HFF-Myc (cell line): ENCODE measurements around the gene MRM2.

Experiments
- DNase-seq: peaks from one replicate; pipeline ENCODE4 v3.0.0-alpha.2; 2011; ENCODE audit warnings: low read depth; ENCODE audit errors: extremely low read depth
- H3K4me3 ChIP-seq: replicated peaks from 2 replicates; pipeline ENCODE4 v1.5.1; 2011; ENCODE audit warnings: low read depth, mild to moderate bottlenecking, control low read depth, low read length
- TF ChIP-seq, protein P1 (sequence below): IDR thresholded peaks from 2 replicates; pipeline ENCODE4 v1.5.1; 2012; ENCODE audit warnings: mild to moderate bottlenecking, low read depth, low read length, control low read depth; ENCODE audit errors: missing control alignments

The MRM2 gene

DNA sequence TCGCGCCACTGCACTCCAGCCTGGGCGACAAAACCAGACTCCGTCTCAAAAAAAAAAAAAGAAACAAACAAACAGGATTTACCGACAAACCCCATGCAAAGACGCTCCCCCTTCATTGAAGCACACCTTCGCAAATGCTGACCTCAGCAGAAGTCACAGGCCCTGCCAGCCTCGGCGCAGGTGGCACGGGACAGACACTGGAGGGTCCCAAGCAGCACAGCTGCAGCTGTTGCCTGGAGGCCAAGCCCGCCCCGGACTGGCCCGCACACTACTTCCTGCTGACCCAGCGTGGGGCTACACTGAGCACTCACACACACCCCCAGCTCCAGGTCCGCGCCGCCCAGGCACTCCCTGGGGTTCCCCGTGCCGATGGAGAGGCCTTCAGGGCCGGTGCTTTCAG lies 41.1 kb upstream of the MRM2 start:
- no peak for DNase-seq
- H3K4me3 ChIP-seq: no peak overlapping the region
- TF ChIP-seq, protein P1, sequence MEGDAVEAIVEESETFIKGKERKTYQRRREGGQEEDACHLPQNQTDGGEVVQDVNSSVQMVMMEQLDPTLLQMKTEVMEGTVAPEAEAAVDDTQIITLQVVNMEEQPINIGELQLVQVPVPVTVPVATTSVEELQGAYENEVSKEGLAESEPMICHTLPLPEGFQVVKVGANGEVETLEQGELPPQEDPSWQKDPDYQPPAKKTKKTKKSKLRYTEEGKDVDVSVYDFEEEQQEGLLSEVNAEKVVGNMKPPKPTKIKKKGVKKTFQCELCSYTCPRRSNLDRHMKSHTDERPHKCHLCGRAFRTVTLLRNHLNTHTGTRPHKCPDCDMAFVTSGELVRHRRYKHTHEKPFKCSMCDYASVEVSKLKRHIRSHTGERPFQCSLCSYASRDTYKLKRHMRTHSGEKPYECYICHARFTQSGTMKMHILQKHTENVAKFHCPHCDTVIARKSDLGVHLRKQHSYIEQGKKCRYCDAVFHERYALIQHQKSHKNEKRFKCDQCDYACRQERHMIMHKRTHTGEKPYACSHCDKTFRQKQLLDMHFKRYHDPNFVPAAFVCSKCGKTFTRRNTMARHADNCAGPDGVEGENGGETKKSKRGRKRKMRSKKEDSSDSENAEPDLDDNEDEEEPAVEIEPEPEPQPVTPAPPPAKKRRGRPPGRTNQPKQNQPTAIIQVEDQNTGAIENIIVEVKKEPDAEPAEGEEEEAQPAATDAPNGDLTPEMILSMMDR: no peak

DNA sequence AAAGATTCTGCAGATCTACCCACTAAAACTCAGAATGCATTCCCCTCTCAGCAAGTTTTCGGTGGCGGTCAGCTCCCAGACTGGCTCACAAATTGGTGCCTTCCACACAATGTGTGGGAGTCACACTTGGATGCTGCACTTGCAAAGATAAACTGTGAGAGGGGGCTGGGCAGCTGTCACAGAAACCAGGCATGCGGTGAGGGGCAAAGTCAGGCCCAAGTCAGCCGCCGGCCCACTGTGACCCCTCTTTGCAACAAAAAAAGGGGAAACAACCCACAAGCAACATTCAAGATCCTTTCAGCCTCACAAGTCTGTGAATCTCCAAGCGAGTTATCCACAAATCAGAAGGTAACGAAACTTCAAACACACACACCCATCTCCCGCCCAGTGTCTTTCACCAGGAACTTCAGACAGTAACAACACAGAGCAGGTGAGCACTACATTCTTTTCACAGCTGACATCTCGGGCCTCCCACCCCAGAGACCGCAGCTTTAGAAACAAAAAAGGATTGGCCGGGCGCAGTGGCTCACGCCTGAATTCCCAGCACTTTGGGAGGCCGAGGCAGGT lies 40.3 kb upstream of the MRM2 start:
- no peak overlapping the region for H3K4me3 ChIP-seq
- TF ChIP-seq, protein P1: no peak
- no peak for DNase-seq

DNA sequence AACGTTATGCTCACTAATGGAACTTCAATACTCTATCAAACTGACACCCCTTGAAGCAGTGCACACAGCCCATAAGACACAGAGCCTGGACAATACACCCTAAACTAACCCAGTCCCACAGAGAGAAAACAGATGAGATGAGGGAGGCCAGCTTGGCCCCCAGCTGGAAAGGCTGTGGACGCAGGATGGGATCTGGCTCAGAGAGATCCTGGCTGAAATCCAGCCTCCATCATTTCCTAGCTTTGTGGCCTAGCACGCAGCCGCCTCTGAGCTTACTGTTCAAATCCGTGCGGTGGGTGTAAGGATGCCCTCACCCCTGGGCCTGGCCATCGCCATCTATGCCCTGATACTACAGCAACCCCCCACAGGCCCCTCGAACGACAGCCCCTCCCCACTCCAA lies 39.5 kb upstream of the MRM2 start:
- H3K4me3 ChIP-seq: no peak overlapping the region
- DNase-seq: no peak

DNA sequence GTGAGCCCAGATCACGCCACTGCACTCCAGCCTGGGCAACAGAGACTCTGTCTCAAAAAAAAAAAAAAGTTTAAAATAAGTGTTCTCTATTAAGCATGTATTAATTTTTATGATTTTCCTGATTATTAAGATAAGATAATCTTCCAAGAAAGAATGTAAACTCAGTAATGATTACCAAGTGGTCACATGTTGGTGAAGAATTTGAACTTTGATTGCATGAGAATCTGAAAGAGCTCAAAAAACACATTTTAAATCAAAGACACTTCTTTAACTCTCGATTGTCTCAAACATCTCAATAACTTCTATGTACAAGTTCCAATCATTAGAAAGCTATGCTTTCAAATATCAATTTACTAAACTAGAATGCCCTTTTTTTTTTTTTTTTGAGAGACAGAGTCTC lies 38.4 kb upstream of the MRM2 start:
- no peak overlapping the region for H3K4me3 ChIP-seq
- TF ChIP-seq, protein P1: no peak
- DNase-seq: no peak

More for the DNA sequence above, 39.5 kb upstream of the MRM2 start:
- TF ChIP-seq, protein P1: no peak

DNA sequence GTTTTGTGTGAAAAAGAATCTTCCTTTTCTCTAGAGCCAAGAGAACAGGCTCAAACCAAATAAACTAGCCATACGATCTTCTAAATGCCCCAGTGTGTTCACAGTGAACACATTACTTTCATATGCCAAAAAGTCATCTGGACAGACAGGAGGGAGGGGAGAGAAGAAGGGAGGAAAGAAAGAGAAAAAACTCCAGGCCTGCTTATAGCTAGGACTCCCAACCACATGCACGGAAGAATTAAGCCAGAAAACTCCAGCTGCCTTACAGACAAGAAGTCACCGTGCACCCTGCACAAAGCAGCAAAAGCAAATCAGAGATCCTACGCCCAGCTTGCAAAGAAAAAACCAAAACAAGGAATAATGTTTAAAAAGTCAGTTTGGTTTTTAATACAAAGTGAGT lies 37.9 kb upstream of the MRM2 start:
- H3K4me3 ChIP-seq: no peak overlapping the region
- TF ChIP-seq, protein P1: no peak
- no peak for DNase-seq

DNA sequence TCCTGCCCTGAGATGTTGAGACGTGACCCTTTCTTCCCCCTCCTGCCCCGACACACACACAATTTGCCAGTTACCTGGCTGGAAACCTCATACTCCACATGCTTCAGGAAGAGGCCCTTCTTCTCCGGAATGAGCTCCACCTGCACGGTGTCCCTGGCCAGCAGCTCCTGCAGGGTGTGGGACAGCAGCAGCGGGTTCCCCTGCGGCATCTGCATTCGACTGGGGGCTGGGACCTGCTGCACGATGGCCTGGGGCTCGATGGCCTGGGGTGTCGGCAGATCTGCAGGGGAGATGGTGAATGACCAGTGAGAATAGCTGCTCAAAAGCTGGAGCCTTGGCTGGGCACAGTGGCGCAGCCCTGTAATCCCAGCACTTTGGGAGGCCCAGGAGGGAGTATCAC lies 36.0 kb upstream of the MRM2 start:
- no peak for DNase-seq
- no peak overlapping the region for H3K4me3 ChIP-seq
- TF ChIP-seq, protein P1: no peak

DNA sequence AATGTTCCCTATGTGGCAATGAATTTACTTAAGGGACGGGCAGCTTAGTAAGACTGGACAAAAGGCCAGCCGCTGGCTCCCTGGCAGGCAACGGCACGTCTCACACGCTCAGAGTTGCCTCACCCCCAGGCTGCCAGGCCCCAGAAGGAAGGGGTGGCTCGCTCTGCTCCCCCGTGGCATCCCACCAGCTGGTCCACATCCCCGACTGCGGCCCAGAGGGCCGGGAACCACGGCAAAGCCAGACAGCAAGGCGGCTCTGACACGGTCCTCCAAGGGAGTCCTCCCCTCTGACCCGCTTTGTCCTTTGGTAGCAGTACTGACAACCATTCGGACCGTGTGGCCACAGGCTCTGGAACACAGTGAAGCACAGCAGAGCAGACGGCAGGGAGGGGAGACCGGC lies 34.1 kb upstream of the MRM2 start:
- H3K4me3 ChIP-seq: no peak overlapping the region
- TF ChIP-seq, protein P1: no peak
- DNase-seq: no peak
